Smooth muscle cell (in vitro differentiated cells): ENCODE measurements around the gene LONP1. TPM values are rescaled to one million over a fixed set of nuclear protein-coding genes. Genes with fewer than 3 reads are reported as not detected.
A peak's percentile ranks its signal among the peaks of the same experiment; 100 is the strongest.

Source experiments
- DNase-seq: peaks from one replicate; lab custom pipeline; 2025; ENCODE audit not compliant: unreplicated experiment; lab: John Stamatoyannopoulos, UW
- H2AFZ ChIP-seq: fragments of 200-600 bp; sonication (generic); 2 replicates; pipeline ENCODE4 v1.6.0; 2016; ENCODE audit warnings: antibody characterized with exemption, low read depth, mild to moderate bottlenecking
- H3F3A ChIP-seq: fragments of 200-600 bp; sonication (generic); 2 replicates; pipeline ENCODE4 v1.6.0; 2017; ENCODE audit warnings: antibody characterized with exemption, low read depth
- H3K27ac ChIP-seq: fragments of 200-600 bp; sonication (generic); 2 replicates; pipeline ENCODE4 v1.5.1; 2016; ENCODE audit warnings: low read depth, mild to moderate bottlenecking
- H3K27me3 ChIP-seq: fragments of 200-600 bp; sonication (generic); 2 replicates; pipeline ENCODE4 v1.6.1; 2016; ENCODE audit warnings: low read depth, mild to moderate bottlenecking
- H3K36me3 ChIP-seq: fragments of 200-600 bp; sonication (generic); 2 replicates; pipeline ENCODE4 v1.5.1; 2016; ENCODE audit warnings: low read depth
- H3K4me1 ChIP-seq: fragments of 200-600 bp; sonication (generic); 2 replicates; pipeline ENCODE4 v1.5.1; 2016; ENCODE audit warnings: low read depth
- H3K4me2 ChIP-seq: fragments of 200-600 bp; sonication (generic); 2 replicates; pipeline ENCODE4 v1.6.0; 2016; ENCODE audit warnings: mild to moderate bottlenecking
- H3K4me3 ChIP-seq: fragments of 200-600 bp; sonication (generic); 2 replicates; pipeline ENCODE4 v1.5.1; 2016; ENCODE audit warnings: mild to moderate bottlenecking
- H3K79me2 ChIP-seq: fragments of 200-600 bp; sonication (generic); 2 replicates; pipeline ENCODE4 v1.6.0; 2016; ENCODE audit warnings: low read depth, mild to moderate bottlenecking
- H3K9ac ChIP-seq: fragments of 200-600 bp; sonication (generic); 2 replicates; pipeline ENCODE4 v1.6.0; 2016; ENCODE audit warnings: low read depth
- H3K9me3 ChIP-seq: fragments of 200-600 bp; sonication (generic); replicated peaks from 2 replicates; pipeline ENCODE4 v1.5.1; 2016; ENCODE audit warnings: low read depth
- H4K20me1 ChIP-seq: fragments of 200-600 bp; sonication (generic); 2 replicates; pipeline ENCODE4 v1.6.0; 2016; ENCODE audit warnings: low read depth
- WGBS: methylation state at CpG from one replicate; pipeline ENCODE4 v1.1.7; 2016; ENCODE audit warnings: low lambda C conversion rate; 5-methylcytosine and 5-hydroxymethylcytosine counted together
- polyA plus RNA-seq: library from polyadenylated mRNA; unstranded; fragments of >200 nt; fragmentation: Nextera tagmentation; extraction: Ambion mirVana; gene quantifications from 2 replicates; pipeline ENCODE4 v1.2.1, GENCODE V29; 2016
- total RNA-seq: library from RNA; depleted of rRNA; stranded (reverse); fragments of >200 nt; gene quantifications from 2 replicates; pipeline ENCODE4 v1.2.3, GENCODE V29; 2014
- TF ChIP-seq, protein P1 (sequence below): fragments of 200-600 bp; sonication (generic); IDR thresholded peaks from 2 replicates; pipeline ENCODE4 v1.5.1; 2017; ENCODE audit warnings: borderline replicate concordance, mild to moderate bottlenecking, antibody characterized with exemption; ENCODE audit not compliant: insufficient read depth, poor library complexity, severe bottlenecking

LONP1 gene
- total and polyA plus RNA-seq, 2 experiments from 2014 or later = 31.6 to 67.7 TPM

- no peak overlapping the region for H2AFZ ChIP-seq
- WGBS = 50% methylated on average over 26 of the region's 26 CpGs
- peak overlapping the region; percentile 50 for H3K27ac ChIP-seq
- H3K4me2 ChIP-seq = peak overlapping the region; percentile 97
- TF ChIP-seq, protein P1, sequence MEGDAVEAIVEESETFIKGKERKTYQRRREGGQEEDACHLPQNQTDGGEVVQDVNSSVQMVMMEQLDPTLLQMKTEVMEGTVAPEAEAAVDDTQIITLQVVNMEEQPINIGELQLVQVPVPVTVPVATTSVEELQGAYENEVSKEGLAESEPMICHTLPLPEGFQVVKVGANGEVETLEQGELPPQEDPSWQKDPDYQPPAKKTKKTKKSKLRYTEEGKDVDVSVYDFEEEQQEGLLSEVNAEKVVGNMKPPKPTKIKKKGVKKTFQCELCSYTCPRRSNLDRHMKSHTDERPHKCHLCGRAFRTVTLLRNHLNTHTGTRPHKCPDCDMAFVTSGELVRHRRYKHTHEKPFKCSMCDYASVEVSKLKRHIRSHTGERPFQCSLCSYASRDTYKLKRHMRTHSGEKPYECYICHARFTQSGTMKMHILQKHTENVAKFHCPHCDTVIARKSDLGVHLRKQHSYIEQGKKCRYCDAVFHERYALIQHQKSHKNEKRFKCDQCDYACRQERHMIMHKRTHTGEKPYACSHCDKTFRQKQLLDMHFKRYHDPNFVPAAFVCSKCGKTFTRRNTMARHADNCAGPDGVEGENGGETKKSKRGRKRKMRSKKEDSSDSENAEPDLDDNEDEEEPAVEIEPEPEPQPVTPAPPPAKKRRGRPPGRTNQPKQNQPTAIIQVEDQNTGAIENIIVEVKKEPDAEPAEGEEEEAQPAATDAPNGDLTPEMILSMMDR = no peak
- H3F3A ChIP-seq = no peaks in the 10 kb centered on the region
- DNase-seq = no peak
- H3K27me3 ChIP-seq = no peaks in the 10 kb centered on the region
- H3K79me2 ChIP-seq = peaks cover 10% of the 10 kb centered on the region
- peak overlapping the region; percentile 80 for H3K4me3 ChIP-seq
- no peaks in the 10 kb centered on the region for H3K4me1 ChIP-seq
- H3K9ac ChIP-seq = peak overlapping the region; percentile 88
- H3K36me3 ChIP-seq = no peaks in the 10 kb centered on the region
- no peaks in the 10 kb centered on the region for H4K20me1 ChIP-seq
- H3K9me3 ChIP-seq = no peaks in the 10 kb centered on the region
Measured at GRCh38 chr19:5679289-5680083, 40.5 kb downstream of the LONP1 start.

GRCh38 chr19:5678071-5678718 lies 41.8 kb downstream of the LONP1 start:
- H3K4me3 ChIP-seq = no peak overlapping the region
- no peaks in the 10 kb centered on the region for H3K27me3 ChIP-seq

GRCh38 chr19:5677580-5677979 lies 42.4 kb downstream of the LONP1 start:
- TF ChIP-seq, protein P1 = no peak
- DNase-seq = no peak
- Histone ChIP-seq H3K27ac (no peak overlapping the region), H3K27me3 (no peaks in the 10 kb centered on the region), H3K4me3 (no peak overlapping the region), H3K4me2 (no peak overlapping the region), H3K9me3 (no peaks in the 10 kb centered on the region), H3K4me1 (no peaks in the 10 kb centered on the region), H4K20me1 (no peaks in the 10 kb centered on the region), H3F3A (no peaks in the 10 kb centered on the region), H3K9ac (no peak overlapping the region), H3K79me2 (peaks cover 10% of the 10 kb centered on the region), H3K36me3 (no peaks in the 10 kb centered on the region), H2AFZ (no peak overlapping the region)
- 93% methylated on average over 9 of the region's 9 CpGs for WGBS

More at GRCh38 chr19:5678071-5678718, 41.8 kb downstream of the LONP1 start:
- Histone ChIP-seq H2AFZ (no peak overlapping the region), H3K4me2 (no peak overlapping the region), H3F3A (no peaks in the 10 kb centered on the region), H3K4me1 (no peaks in the 10 kb centered on the region), H3K36me3 (no peaks in the 10 kb centered on the region), H3K9me3 (no peaks in the 10 kb centered on the region), H4K20me1 (no peaks in the 10 kb centered on the region), H3K27ac (no peak overlapping the region), H3K9ac (no peak overlapping the region), H3K79me2 (peaks cover 10% of the 10 kb centered on the region)
- DNase-seq = no peak
- TF ChIP-seq, protein P1 = no peak
- WGBS = 96% methylated on average over 22 of the region's 22 CpGs
